Gastroesophageal sphincter (tissue), 4 donors: ENCODE data around the gene GUCD1. TPM values are rescaled to one million over a fixed set of nuclear protein-coding genes. Genes with fewer than 3 reads are reported as not detected.

Experiments used
- ATAC-seq: fragments of 150-250 bp; one replicate; pipeline ENCODE4 v1.9.1; 2016; ENCODE audit warnings: mild to moderate bottlenecking, moderate library complexity
- H3K27ac ChIP-seq, 4 donors: fragments of 200-600 bp; sonication (generic) in 3 of 4; 1 replicate in 3 of 4; 2 replicates in 1 of 4; pipeline ENCODE4 v1.5.1; 2016 to 2019
- H3K27me3 ChIP-seq: fragments of 200-600 bp; sonication (generic); one replicate; pipeline ENCODE4 v1.5.1; 2019
- H3K36me3 ChIP-seq, 2 donors: fragments of 200-600 bp; sonication (generic); one replicate each; pipeline ENCODE4 v1.5.1; 2019; ENCODE audit warnings: control low read depth in 1 of 2
- H3K4me1 ChIP-seq, 3 donors: fragments of 200-600 bp; sonication (generic); 1 replicate in 2 of 3; 2 replicates in 1 of 3; pipeline ENCODE4 v1.5.1; 2016 to 2019; ENCODE audit warnings: control low read depth in 2 of 3
- H3K4me3 ChIP-seq, 2 donors: fragments of 200-600 bp; sonication (generic); one replicate each; pipeline ENCODE4 v1.5.1; 2019; ENCODE audit warnings: mild to moderate bottlenecking in 1 of 2, moderate library complexity in 1 of 2
- H3K9me3 ChIP-seq, 3 donors: fragments of 200-600 bp; sonication (generic); one replicate each; pipeline ENCODE4 v1.5.1; 2017 to 2019; ENCODE audit warnings: control low read depth in 2 of 3
- EP300 ChIP-seq: sonication (generic); formaldehyde crosslinking; IDR thresholded peaks from one replicate; pipeline ENCODE4 v1.6.1; 2017; ENCODE audit warnings: antibody characterized with exemption, mild to moderate bottlenecking
- POLR2A ChIP-seq, 2 donors: fragments of 450-650 bp; IDR thresholded peaks; one replicate each; pipeline ENCODE4 v1.6.1; 2017; ENCODE audit warnings: antibody characterized with exemption in 2 of 2, mild to moderate bottlenecking in 2 of 2, moderate library complexity in 1 of 2
- POLR2AphosphoS5 ChIP-seq: sonication (generic); formaldehyde crosslinking; IDR thresholded peaks from one replicate; pipeline ENCODE4 v1.6.1; 2017; ENCODE audit warnings: antibody characterized with exemption
- WGBS, 2 donors: methylation state at CpG; one replicate each; pipeline ENCODE4 v1.1.5; 2018; ENCODE audit warnings: low coverage in 1 of 2; 5-methylcytosine and 5-hydroxymethylcytosine counted together
- total RNA-seq, 4 donors: library from RNA; depleted of rRNA; stranded (reverse); fragments of >200 nt; gene quantifications; one replicate each; pipeline ENCODE4 v1.1.0, GENCODE V29; 2016
- TF ChIP-seq, protein P1 (sequence below), 4 experiments: fragments of 200-600 bp in 2 of 4; fragments of 450-650 bp in 2 of 4; sonication (generic) in 1 of 4; IDR thresholded peaks; one replicate each; pipeline ENCODE4 v1.5.1; 2017 to 2019; ENCODE audit warnings: antibody characterized with exemption in 4 of 4, mild to moderate bottlenecking in 2 of 4, moderate library complexity in 2 of 4

GUCD1 gene
- total RNA-seq, 4 donors from 2014 or later, result 107 to 178 (median 121) TPM

DNA sequence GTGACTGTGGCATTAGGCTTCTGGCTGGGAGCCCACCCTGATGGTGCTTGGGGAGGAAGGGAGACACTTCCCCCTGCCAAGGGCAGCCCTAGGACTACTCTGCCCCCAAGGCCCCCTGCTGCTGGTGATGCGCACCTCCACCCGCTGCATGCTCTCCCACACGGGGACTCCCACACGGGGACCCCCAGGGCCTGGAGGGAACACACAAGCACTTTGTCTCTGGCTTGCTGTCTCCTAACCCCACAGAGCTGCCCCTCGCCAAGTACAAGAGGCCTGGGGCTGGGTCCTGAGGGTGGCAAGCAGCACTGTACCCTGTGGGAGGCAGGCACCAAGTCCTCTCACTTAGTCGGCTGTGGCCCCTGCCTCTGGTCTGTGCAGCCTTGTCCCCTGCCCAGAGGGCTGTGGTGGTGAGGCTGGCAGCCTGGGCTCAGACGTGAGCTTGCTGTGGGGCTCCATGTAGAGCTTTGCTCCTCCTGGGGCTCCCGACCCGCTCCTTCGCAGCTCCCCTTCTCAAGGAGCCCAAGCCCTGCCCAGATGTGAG is 30.0 kb upstream of the GUCD1 start:
- Histone ChIP-seq H3K4me1 (peaks cover 0 to 26% (median 14%) of the 10 kb centered on the region in 3 donors), H3K36me3 (peaks cover 0 to 50% of the 10 kb centered on the region in 2 donors), H3K9me3 (no peaks in the 10 kb centered on the region), H3K27me3 (no peaks in the 10 kb centered on the region), H3K27ac (peak overlapping the region in 3 of 4 donors; percentile 80 to 87 (median 80)), H3K4me3 (no peak overlapping the region)
- WGBS, 2 donors, result 100% methylated on average over 3 of the region's 10 CpGs; no CpG with 5 or more reads in 1 of the 2 donors
- no peak for ATAC-seq
- TF ChIP-seq EP300, result no peak
- TF ChIP-seq POLR2AphosphoS5, result no peak
- TF ChIP-seq, protein P1, sequence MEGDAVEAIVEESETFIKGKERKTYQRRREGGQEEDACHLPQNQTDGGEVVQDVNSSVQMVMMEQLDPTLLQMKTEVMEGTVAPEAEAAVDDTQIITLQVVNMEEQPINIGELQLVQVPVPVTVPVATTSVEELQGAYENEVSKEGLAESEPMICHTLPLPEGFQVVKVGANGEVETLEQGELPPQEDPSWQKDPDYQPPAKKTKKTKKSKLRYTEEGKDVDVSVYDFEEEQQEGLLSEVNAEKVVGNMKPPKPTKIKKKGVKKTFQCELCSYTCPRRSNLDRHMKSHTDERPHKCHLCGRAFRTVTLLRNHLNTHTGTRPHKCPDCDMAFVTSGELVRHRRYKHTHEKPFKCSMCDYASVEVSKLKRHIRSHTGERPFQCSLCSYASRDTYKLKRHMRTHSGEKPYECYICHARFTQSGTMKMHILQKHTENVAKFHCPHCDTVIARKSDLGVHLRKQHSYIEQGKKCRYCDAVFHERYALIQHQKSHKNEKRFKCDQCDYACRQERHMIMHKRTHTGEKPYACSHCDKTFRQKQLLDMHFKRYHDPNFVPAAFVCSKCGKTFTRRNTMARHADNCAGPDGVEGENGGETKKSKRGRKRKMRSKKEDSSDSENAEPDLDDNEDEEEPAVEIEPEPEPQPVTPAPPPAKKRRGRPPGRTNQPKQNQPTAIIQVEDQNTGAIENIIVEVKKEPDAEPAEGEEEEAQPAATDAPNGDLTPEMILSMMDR (IDR thresholded peaks at IDR 0.05), result no peak
- no peak for TF ChIP-seq POLR2A (IDR thresholded peaks at IDR 0.05)

DNA sequence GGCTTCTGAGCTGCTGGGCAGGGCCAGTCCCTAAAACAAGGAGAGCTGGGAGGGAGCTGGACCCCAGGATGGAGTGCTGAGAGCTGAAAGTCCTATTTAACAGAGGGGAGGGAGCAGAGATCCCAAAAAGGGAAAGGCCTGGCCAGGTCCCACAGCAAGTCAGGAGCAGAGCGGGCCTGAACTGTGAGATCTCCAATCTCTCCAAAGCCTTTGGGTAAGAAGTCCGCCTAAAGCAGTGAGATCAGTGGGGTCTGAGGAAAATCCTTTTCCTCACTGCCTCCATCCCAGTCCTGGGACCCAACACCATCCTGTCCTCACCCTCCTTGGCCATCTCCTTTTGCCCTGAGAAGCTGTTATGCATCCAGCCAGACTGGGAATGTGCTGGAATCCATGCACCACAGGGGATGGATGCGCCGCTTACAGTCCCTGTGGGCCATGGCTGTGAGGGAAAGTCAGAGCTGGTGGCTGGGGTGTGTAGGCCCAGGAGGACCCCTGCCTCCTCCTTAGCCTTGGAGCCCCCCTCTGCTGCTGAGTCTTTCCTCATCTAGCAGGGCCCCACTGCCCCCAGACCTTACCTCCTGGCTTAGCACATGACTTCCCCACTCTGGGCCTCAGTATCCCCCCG is 29.3 kb upstream of the GUCD1 start:
- H3K4me1 ChIP-seq, result peaks cover 0 to 26% (median 14%) of the 10 kb centered on the region in 3 donors
- ATAC-seq, result peak; percentile 14
- peaks cover 0 to 43% of the 10 kb centered on the region in 2 donors for H3K36me3 ChIP-seq
- no peaks in the 10 kb centered on the region for H3K9me3 ChIP-seq
- TF ChIP-seq, protein P1 (IDR thresholded peaks at IDR 0.05), result no peak
- no peak for TF ChIP-seq POLR2AphosphoS5
- TF ChIP-seq POLR2A (IDR thresholded peaks at IDR 0.05), result no peak
- no peak for TF ChIP-seq EP300
- WGBS, 2 donors, result 53 to 63% methylated on average over 2 to 5 of the region's 5 CpGs
- H3K4me3 ChIP-seq, result peak overlapping the region in 1 of 2 donors; percentile 29
- peak overlapping the region; percentile 32 to 87 (median 80) for H3K27ac ChIP-seq
- H3K27me3 ChIP-seq, result no peaks in the 10 kb centered on the region

DNA sequence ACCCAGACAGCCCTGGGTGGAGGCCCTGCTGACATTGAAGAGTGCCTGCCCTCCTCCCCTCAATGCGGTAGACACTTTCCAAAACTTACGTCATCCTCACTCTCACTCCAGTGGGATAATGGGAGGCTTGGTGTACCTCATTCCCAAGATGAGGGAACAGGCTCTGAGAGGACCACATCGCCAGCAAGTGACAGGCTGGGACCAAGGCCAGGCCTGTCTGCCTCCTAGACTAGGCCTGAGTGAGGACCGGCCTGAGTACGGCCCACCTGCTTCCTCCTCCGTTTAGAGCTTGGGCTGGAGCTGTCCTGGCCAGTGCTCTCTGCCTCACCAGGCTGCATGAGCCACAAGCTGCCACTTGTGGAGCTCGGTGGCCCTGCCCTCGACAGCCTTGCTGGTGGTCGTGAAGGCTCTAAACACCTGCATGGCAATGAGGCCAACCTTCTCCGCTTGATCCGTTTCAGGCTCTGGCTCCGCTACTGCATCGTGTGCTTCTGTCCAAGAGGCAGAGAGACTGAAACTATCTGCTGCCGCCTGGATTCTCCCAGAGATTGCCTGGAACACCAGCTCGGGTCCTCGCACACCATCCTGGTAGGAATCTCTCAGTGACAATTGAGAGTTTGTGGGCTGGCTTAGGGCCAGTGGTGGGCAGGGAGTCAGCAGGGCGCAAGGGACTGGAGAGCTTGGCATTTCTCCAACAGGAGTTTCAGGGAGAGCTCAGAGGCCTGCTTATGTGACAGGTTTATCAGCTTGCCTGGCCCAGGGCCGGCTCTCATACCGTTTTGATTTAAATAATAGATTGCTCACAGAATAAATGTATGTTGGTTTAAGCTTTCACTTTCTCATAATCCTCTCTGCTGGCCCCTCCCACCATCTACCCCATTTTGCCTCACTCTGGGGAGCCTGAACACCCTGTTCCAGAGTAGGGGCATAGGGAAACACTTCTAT is 28.6 kb upstream of the GUCD1 start:
- no peaks in the 10 kb centered on the region for H3K9me3 ChIP-seq
- H3K4me3 ChIP-seq, result peak overlapping the region in 1 of 2 donors; percentile 29
- H3K36me3 ChIP-seq, result peaks cover 0 to 35% of the 10 kb centered on the region in 2 donors
- H3K4me1 ChIP-seq, result peaks cover 0 to 26% (median 14%) of the 10 kb centered on the region in 3 donors
- TF ChIP-seq, protein P1 (IDR thresholded peaks at IDR 0.05), result peak in 1 of 4 experiments; percentile 15
- TF ChIP-seq EP300, result no peak
- WGBS, 2 donors, result 24% methylated on average over 11 of the region's 19 CpGs; no CpG with 5 or more reads in 1 of the 2 donors
- peak overlapping the region; percentile 32 to 87 (median 80) for H3K27ac ChIP-seq
- ATAC-seq, result peak; percentile 59
- H3K27me3 ChIP-seq, result no peaks in the 10 kb centered on the region

DNA sequence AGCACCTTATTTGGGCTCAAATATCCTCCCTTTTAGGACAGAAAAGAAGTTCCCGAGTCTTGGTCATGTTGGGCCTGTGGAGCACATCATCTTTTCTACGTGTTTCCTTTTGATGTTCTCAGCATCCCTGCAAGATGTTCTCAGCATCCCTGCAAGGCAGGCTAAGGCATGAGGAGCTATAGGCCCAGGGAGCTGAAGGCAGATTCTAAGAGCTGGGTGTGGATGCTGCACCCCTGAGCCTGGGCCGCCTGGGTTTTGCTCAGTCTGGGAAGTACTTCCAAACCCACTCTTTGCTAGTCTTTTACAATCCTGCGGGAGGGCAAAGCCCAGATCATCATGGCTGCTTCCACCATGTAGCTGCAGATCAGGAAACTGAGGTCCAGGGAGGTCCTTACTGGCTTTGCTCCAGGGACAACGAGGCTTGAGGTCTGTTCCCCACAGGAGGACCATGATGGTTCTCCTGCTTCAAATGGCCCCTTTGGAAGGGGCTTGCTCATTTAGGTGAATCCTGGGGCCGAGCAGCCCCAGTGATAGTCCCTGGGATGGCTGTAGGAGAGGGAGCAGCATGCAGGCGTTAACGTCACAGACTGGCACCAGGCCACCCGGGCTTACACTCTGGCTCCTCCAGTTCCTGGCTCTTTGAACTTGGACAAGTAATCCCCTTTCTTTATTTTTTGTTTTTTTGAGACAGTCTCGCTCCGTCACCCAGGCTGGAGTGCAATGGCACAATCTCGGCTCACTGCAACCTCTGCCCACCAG is 27.3 kb upstream of the GUCD1 start:
- 82 to 88% methylated on average over 6 to 7 of the region's 12 CpGs for WGBS, 2 donors
- TF ChIP-seq POLR2AphosphoS5, result no peak
- TF ChIP-seq, protein P1 (IDR thresholded peaks at IDR 0.05), result no peak
- no peak for TF ChIP-seq POLR2A (IDR thresholded peaks at IDR 0.05)
- no peak for TF ChIP-seq EP300
- ATAC-seq, result no peak
- Histone ChIP-seq H3K9me3 (no peaks in the 10 kb centered on the region), H3K4me1 (peaks cover 0 to 26% (median 14%) of the 10 kb centered on the region in 3 donors), H3K36me3 (peaks cover 0 to 35% of the 10 kb centered on the region in 2 donors), H3K27me3 (no peaks in the 10 kb centered on the region), H3K27ac (peak overlapping the region in 1 of 4 donors; percentile 80), H3K4me3 (no peak overlapping the region)
